SJCRH30 (cell line): ENCODE data around the gene PDIA6. TPM values are rescaled to one million over a fixed set of nuclear protein-coding genes. Genes with fewer than 3 reads are reported as not detected.

Source experiments
- DNase-seq, 2 experiments: peaks; one replicate each; pipeline ENCODE4 v3.0.0-alpha.2; 2015 to 2020
- H3K27ac ChIP-seq: fragments of 250-450 bp; sonication (Bioruptor Pico); 2 replicates; pipeline ENCODE4 v1.5.1; 2020; ENCODE audit warnings: mild to moderate bottlenecking, moderate library complexity
- H3K27me3 ChIP-seq: fragments of 250-450 bp; sonication (Bioruptor Pico); 2 replicates; pipeline ENCODE4 v1.5.1; 2020; ENCODE audit warnings: mild to moderate bottlenecking, moderate library complexity
- H3K36me3 ChIP-seq: fragments of 250-450 bp; sonication (Bioruptor Pico); 2 replicates; pipeline ENCODE4 v1.5.1; 2020; ENCODE audit warnings: mild to moderate bottlenecking, moderate library complexity
- H3K4me1 ChIP-seq: fragments of 250-450 bp; sonication (Bioruptor Pico); 2 replicates; pipeline ENCODE4 v1.5.1; 2020; ENCODE audit warnings: mild to moderate bottlenecking, moderate library complexity
- H3K4me3 ChIP-seq: fragments of 250-450 bp; sonication (Bioruptor Pico); 2 replicates; pipeline ENCODE4 v1.5.1; 2020; ENCODE audit warnings: mild to moderate bottlenecking, moderate library complexity
- H3K9me3 ChIP-seq: fragments of 250-450 bp; sonication (Bioruptor Pico); replicated peaks from 2 replicates; pipeline ENCODE4 v1.5.1; 2020; ENCODE audit warnings: mild to moderate bottlenecking, moderate library complexity
- total RNA-seq: library from RNA; depleted of rRNA; stranded (reverse); fragments of >200 nt; shearing (Covaris generic); gene quantifications from 2 replicates; pipeline ENCODE4 v1.2.3, GENCODE V29; 2014

Gene PDIA6
- total RNA-seq, 1 experiment from 2014 or later = 274 TPM

- Histone ChIP-seq H3K9me3 (no peaks in the 10 kb centered on the region), H3K36me3 (peaks cover 5% of the 10 kb centered on the region), H3K27me3 (no peaks in the 10 kb centered on the region; the same call in 1 of the 2 replicates), H3K4me3 (no peak overlapping the region), H3K27ac (no peak overlapping the region), H3K4me1 (peaks cover 21% of the 10 kb centered on the region)
- no peak for DNase-seq
These were observed 36.8 kb downstream of the PDIA6 start for GRCh38 chr2:10775831-10776230.

GRCh38 chr2:10775021-10775780 is 37.4 kb downstream of the PDIA6 start:
- Histone ChIP-seq H3K9me3 (no peaks in the 10 kb centered on the region), H3K4me3 (no peak overlapping the region), H3K27ac (0 out of 2 replicates have a peak overlapping the region, but pooled peaks have one; percentile 5), H3K4me1 (peaks cover 21% of the 10 kb centered on the region), H3K36me3 (peaks cover 2% of the 10 kb centered on the region; the same call in 1 of the 2 replicates), H3K27me3 (peaks cover 3% of the 10 kb centered on the region; the same call in 1 of the 2 replicates)
- DNase-seq = peak in 1 of 2 experiments; percentile 29

- peaks cover 3% of the 10 kb centered on the region; the same call in 1 of the 2 replicates for H3K27me3 ChIP-seq
- H3K36me3 ChIP-seq = no peaks in the 10 kb centered on the region
- H3K27ac ChIP-seq = 0 out of 2 replicates have a peak overlapping the region, but pooled peaks have one; percentile 5
- H3K9me3 ChIP-seq = no peaks in the 10 kb centered on the region
- peaks cover 21% of the 10 kb centered on the region for H3K4me1 ChIP-seq
- DNase-seq = peak; percentile 73 to 78
- H3K4me3 ChIP-seq = no peak overlapping the region
These were observed 38.2 kb downstream of the PDIA6 start for GRCh38 chr2:10774394-10774793.

GRCh38 chr2:10773821-10774341 is 38.7 kb downstream of the PDIA6 start:
- H3K27me3 ChIP-seq = peaks cover 3% of the 10 kb centered on the region; the same call in 1 of the 2 replicates
- no peak for DNase-seq
- H3K9me3 ChIP-seq = no peaks in the 10 kb centered on the region
- no peak overlapping the region for H3K4me3 ChIP-seq
- H3K36me3 ChIP-seq = no peaks in the 10 kb centered on the region
- peaks cover 21% of the 10 kb centered on the region for H3K4me1 ChIP-seq
- H3K27ac ChIP-seq = no peak overlapping the region

- peaks cover 3% of the 10 kb centered on the region; the same call in 1 of the 2 replicates for H3K27me3 ChIP-seq
- H3K4me3 ChIP-seq = no peak overlapping the region
- H3K4me1 ChIP-seq = peaks cover 21% of the 10 kb centered on the region
- DNase-seq = no peak
- H3K36me3 ChIP-seq = no peaks in the 10 kb centered on the region
- H3K27ac ChIP-seq = no peak overlapping the region
- no peaks in the 10 kb centered on the region for H3K9me3 ChIP-seq
These were observed 39.7 kb downstream of the PDIA6 start for GRCh38 chr2:10772868-10773215.

GRCh38 chr2:10772201-10772867 is 40.3 kb downstream of the PDIA6 start:
- H3K4me3 ChIP-seq = no peak overlapping the region
- H3K27ac ChIP-seq = no peak overlapping the region
- H3K27me3 ChIP-seq = peaks cover 3% of the 10 kb centered on the region; the same call in 1 of the 2 replicates
- no peaks in the 10 kb centered on the region for H3K36me3 ChIP-seq
- H3K9me3 ChIP-seq = no peaks in the 10 kb centered on the region
- no peak for DNase-seq
- peaks cover 21% of the 10 kb centered on the region for H3K4me1 ChIP-seq

GRCh38 chr2:10771786-10772185 is 40.8 kb downstream of the PDIA6 start:
- Histone ChIP-seq H3K4me1 (peaks cover 21% of the 10 kb centered on the region), H3K9me3 (no peaks in the 10 kb centered on the region), H3K27me3 (peaks cover 3% of the 10 kb centered on the region; the same call in 1 of the 2 replicates), H3K27ac (no peak overlapping the region), H3K4me3 (no peak overlapping the region), H3K36me3 (no peaks in the 10 kb centered on the region)
- DNase-seq = no peak

GRCh38 chr2:10770956-10771750 is 41.4 kb downstream of the PDIA6 start:
- no peak for DNase-seq
- H3K4me3 ChIP-seq = no peak overlapping the region
- no peak overlapping the region for H3K27ac ChIP-seq
- H3K9me3 ChIP-seq = no peaks in the 10 kb centered on the region
- H3K36me3 ChIP-seq = no peaks in the 10 kb centered on the region
- H3K27me3 ChIP-seq = peaks cover 3% of the 10 kb centered on the region; the same call in 1 of the 2 replicates
- peaks cover 21% of the 10 kb centered on the region for H3K4me1 ChIP-seq

- no peaks in the 10 kb centered on the region for H3K36me3 ChIP-seq
- H3K4me1 ChIP-seq = no peaks in the 10 kb centered on the region
- H3K9me3 ChIP-seq = no peaks in the 10 kb centered on the region
- H3K4me3 ChIP-seq = no peak overlapping the region
- peaks cover 3% of the 10 kb centered on the region; the same call in 1 of the 2 replicates for H3K27me3 ChIP-seq
- peak; percentile 41 to 58 for DNase-seq
- H3K27ac ChIP-seq = no peak overlapping the region
These were observed 44.5 kb downstream of the PDIA6 start for GRCh38 chr2:10768063-10768507.

- DNase-seq = no peak
- no peak overlapping the region for H3K4me3 ChIP-seq
- H3K27ac ChIP-seq = no peak overlapping the region
- no peaks in the 10 kb centered on the region for H3K36me3 ChIP-seq
- H3K9me3 ChIP-seq = no peaks in the 10 kb centered on the region
- H3K27me3 ChIP-seq = peaks cover 7% of the 10 kb centered on the region; the same call in 1 of the 2 replicates
- no peaks in the 10 kb centered on the region for H3K4me1 ChIP-seq
These were observed 46.7 kb downstream of the PDIA6 start for GRCh38 chr2:10765914-10766313.

- Histone ChIP-seq H3K4me1 (no peaks in the 10 kb centered on the region), H3K9me3 (no peaks in the 10 kb centered on the region), H3K4me3 (no peak overlapping the region), H3K36me3 (no peaks in the 10 kb centered on the region), H3K27ac (no peak overlapping the region), H3K27me3 (peaks cover 6% of the 10 kb centered on the region; the same call in 1 of the 2 replicates)
- no peak for DNase-seq
These were observed 47.1 kb downstream of the PDIA6 start for GRCh38 chr2:10765461-10765860.

GRCh38 chr2:10764896-10765295 is 47.7 kb downstream of the PDIA6 start:
- Histone ChIP-seq H3K27ac (no peak overlapping the region), H3K9me3 (no peaks in the 10 kb centered on the region), H3K4me3 (no peak overlapping the region), H3K27me3 (peaks cover 4% of the 10 kb centered on the region; the same call in 1 of the 2 replicates), H3K4me1 (no peaks in the 10 kb centered on the region), H3K36me3 (no peaks in the 10 kb centered on the region)
- no peak for DNase-seq

GRCh38 chr2:10764096-10764785 is 48.3 kb downstream of the PDIA6 start:
- no peak overlapping the region for H3K4me3 ChIP-seq
- H3K4me1 ChIP-seq = no peaks in the 10 kb centered on the region
- H3K27ac ChIP-seq = no peak overlapping the region
- no peaks in the 10 kb centered on the region for H3K36me3 ChIP-seq
- H3K27me3 ChIP-seq = peaks cover 4% of the 10 kb centered on the region; the same call in 1 of the 2 replicates
- no peak for DNase-seq
- no peaks in the 10 kb centered on the region for H3K9me3 ChIP-seq

- Histone ChIP-seq H3K27me3 (peaks cover 4% of the 10 kb centered on the region; the same call in 1 of the 2 replicates), H3K36me3 (no peaks in the 10 kb centered on the region), H3K4me1 (no peaks in the 10 kb centered on the region), H3K9me3 (no peaks in the 10 kb centered on the region), H3K4me3 (no peak overlapping the region), H3K27ac (no peak overlapping the region)
- no peak for DNase-seq
These were observed 49.2 kb downstream of the PDIA6 start for GRCh38 chr2:10763461-10763800.
